Astrocyte of the cerebellum (primary cell): ENCODE results near the gene SRRM5.
A peak's percentile ranks its signal among the peaks of the same experiment; 100 is the strongest.

Source experiments
- DNase-seq: peaks from one replicate; pipeline ENCODE4 v3.0.0-alpha.2; 2011; ENCODE audit warnings: low read depth
- H3K4me3 ChIP-seq: 2 replicates; pipeline ENCODE4 v1.5.1; 2011; ENCODE audit warnings: mild to moderate bottlenecking, low read depth, low read length, moderate library complexity
- CTCF ChIP-seq: IDR thresholded peaks from 2 replicates; pipeline ENCODE4 v1.5.1; 2012; ENCODE audit warnings: low read length, low read depth, moderate library complexity, mild to moderate bottlenecking; ENCODE audit errors: missing control alignments
- in situ Hi-C: cut with HindIII; loops from 2 replicates; pipeline ENCODE4 v1.10.0; 2017; ENCODE audit warnings: low sequenced_read_pairs

SRRM5 gene

GRCh38 chr19:43611788-43612187 lies at the start of gene SRRM5:
TSS of gene SRRM5 (plus strand) at chr19:43612088. CDS start at chr19:43612122, 34 bp downstream.
- in situ Hi-C loops, result no loop called here
- DNase-seq, result no peak
- no peak within 1 kb of the TSS for H3K4me3 ChIP-seq
- no peak for TF ChIP-seq CTCF

- DNase-seq, result no peak
- in situ Hi-C loops, result no loop called here
- no peak overlapping the region for H3K4me3 ChIP-seq
- no peak for TF ChIP-seq CTCF
Observed at GRCh38 chr19:43562226-43562697, 49.6 kb upstream of the SRRM5 start.

- no peak overlapping the region for H3K4me3 ChIP-seq
- no peak for TF ChIP-seq CTCF
- DNase-seq, result peak; percentile 77
- in situ Hi-C loops, result no loop called here
Observed at GRCh38 chr19:43562698-43563241, 49.1 kb upstream of the SRRM5 start.

GRCh38 chr19:43563816-43564457 lies 48.0 kb upstream of the SRRM5 start:
- no peak for TF ChIP-seq CTCF
- no peak for DNase-seq
- in situ Hi-C loops, result no loop called here
- H3K4me3 ChIP-seq, result no peak overlapping the region

- H3K4me3 ChIP-seq, result no peak overlapping the region
- DNase-seq, result no peak
- no peak for TF ChIP-seq CTCF
- in situ Hi-C loops, result no loop called here
Observed at GRCh38 chr19:43564800-43565199, 47.1 kb upstream of the SRRM5 start.

- in situ Hi-C loops, result no loop called here
- no peak for TF ChIP-seq CTCF
- no peak for DNase-seq
- no peak overlapping the region for H3K4me3 ChIP-seq
Observed at GRCh38 chr19:43569657-43570056, 42.2 kb upstream of the SRRM5 start.
